ENCODE results near the gene LPP.

DNA sequence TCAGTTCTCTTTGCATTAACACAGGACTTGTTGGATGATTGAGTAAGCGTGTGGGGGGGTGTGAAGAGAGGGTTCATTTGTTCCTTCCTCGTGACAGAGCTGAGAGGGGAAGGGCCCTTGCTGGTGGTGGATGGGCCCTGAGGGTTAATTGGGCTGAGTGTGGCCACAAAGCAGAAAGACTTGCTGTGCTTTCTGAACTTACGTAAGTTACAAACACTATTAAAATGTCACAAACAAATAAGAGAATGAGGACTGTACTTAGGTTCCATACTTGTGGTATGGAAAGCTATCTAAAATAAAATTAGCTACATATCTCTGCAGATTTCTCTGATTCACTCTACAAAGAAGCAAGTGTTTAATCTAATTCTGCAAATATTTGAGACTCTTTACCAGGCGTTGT is 231.3 kb downstream of the LPP start:
- TF ChIP-seq CTCF (conservative IDR thresholded peaks at IDR 0.05) (no peak), EZH2 (IDR thresholded peaks at IDR 0.05; ENCODE audit: low read depth) (no peak)

Measured in PC-9 (cell line).